Karpas-422 (cell line): ENCODE measurements around the gene CDKL2. TPM values are rescaled to one million over a fixed set of nuclear protein-coding genes. Genes with fewer than 3 reads are reported as not detected.

Source experiments
- DNase-seq: peaks from one replicate; pipeline ENCODE4 v3.0.0-alpha.2; 2015
- H2AFZ ChIP-seq: fragments of 200-600 bp; sonication (generic); 2 replicates; pipeline ENCODE4 v1.6.1; 2014; ENCODE audit warnings: antibody characterized with exemption, low read length, mixed read lengths
- H3K27ac ChIP-seq: fragments of 200-600 bp; sonication (generic); 2 replicates; pipeline ENCODE4 v1.5.1; 2014; ENCODE audit warnings: mild to moderate bottlenecking, low read length, moderate library complexity
- H3K27me3 ChIP-seq: fragments of 200-600 bp; sonication (generic); 2 replicates; pipeline ENCODE4 v1.6.1; 2014; ENCODE audit warnings: low read length, mixed read lengths
- H3K36me3 ChIP-seq: fragments of 200-600 bp; sonication (generic); 2 replicates; pipeline ENCODE4 v1.6.1; 2014; ENCODE audit warnings: low read length, mixed read lengths; ENCODE audit not compliant: insufficient read depth
- H3K4me1 ChIP-seq: fragments of 200-600 bp; sonication (generic); 2 replicates; pipeline ENCODE4 v1.6.1; 2014; ENCODE audit warnings: mild to moderate bottlenecking, low read length, mixed read lengths
- H3K4me2 ChIP-seq: fragments of 200-600 bp; sonication (generic); 2 replicates; pipeline ENCODE4 v1.6.1; 2014; ENCODE audit warnings: low read length, low read depth, mild to moderate bottlenecking; ENCODE audit not compliant: poor library complexity, severe bottlenecking
- H3K4me3 ChIP-seq: fragments of 200-600 bp; sonication (generic); 2 replicates; pipeline ENCODE4 v1.5.1; 2014; ENCODE audit warnings: mild to moderate bottlenecking, antibody characterized with exemption, low read length, mixed read lengths
- H3K79me2 ChIP-seq: fragments of 200-600 bp; sonication (generic); 2 replicates; pipeline ENCODE4 v1.6.1; 2014; ENCODE audit warnings: mild to moderate bottlenecking, low read length, mixed read lengths
- H3K9ac ChIP-seq: fragments of 200-600 bp; sonication (generic); 2 replicates; pipeline ENCODE4 v1.6.0; 2014; ENCODE audit warnings: low read length
- H3K9me2 ChIP-seq: fragments of 200-600 bp; sonication (generic), shearing (Covaris generic); replicated peaks from 2 replicates; pipeline ENCODE4 v1.6.0; 2014; ENCODE audit warnings: mild to moderate bottlenecking, low read length, moderate library complexity; ENCODE audit not compliant: insufficient read depth
- H3K9me3 ChIP-seq: fragments of 300-700, 200-600 bp; sonication (generic); 2 replicates; pipeline ENCODE4 v1.6.1; 2014; ENCODE audit warnings: low read length, mixed read lengths
- H4K20me1 ChIP-seq: fragments of 200-600 bp; sonication (generic); 2 replicates; pipeline ENCODE4 v1.6.1; 2014; ENCODE audit warnings: mild to moderate bottlenecking, antibody characterized with exemption, low read length, low read depth; ENCODE audit not compliant: insufficient read depth
- total RNA-seq: library from RNA; depleted of rRNA; stranded (reverse); fragments of >200 nt; shearing (Covaris generic); gene quantifications from 2 replicates; pipeline ENCODE4 v1.2.3, GENCODE V29; 2014; ENCODE audit warnings: low replicate concordance

CDKL2 gene
- total RNA-seq, 1 experiment from 2014 or later, result 0.11 TPM

- H3K9me3 ChIP-seq, result no peaks in the 10 kb centered on the region
- no peak for DNase-seq
- H4K20me1 ChIP-seq, result no peaks in the 10 kb centered on the region
- H3K79me2 ChIP-seq, result no peaks in the 10 kb centered on the region
- no peaks in the 10 kb centered on the region for H3K4me1 ChIP-seq
- H3K9ac ChIP-seq, result no peak overlapping the region
- H2AFZ ChIP-seq, result no peak overlapping the region
- no peaks in the 10 kb centered on the region for H3K36me3 ChIP-seq
- no peaks in the 10 kb centered on the region for H3K9me2 ChIP-seq
- no peak overlapping the region for H3K4me2 ChIP-seq
- H3K27ac ChIP-seq, result no peak overlapping the region
- no peaks in the 10 kb centered on the region for H3K27me3 ChIP-seq
- no peak overlapping the region for H3K4me3 ChIP-seq
Observed at GRCh38 chr4:75564023-75564422, 66.3 kb downstream of the CDKL2 start.

GRCh38 chr4:75561789-75562188 is 68.5 kb downstream of the CDKL2 start:
- H2AFZ ChIP-seq, result no peak overlapping the region
- no peak overlapping the region for H3K27ac ChIP-seq
- no peaks in the 10 kb centered on the region for H4K20me1 ChIP-seq
- H3K27me3 ChIP-seq, result no peaks in the 10 kb centered on the region
- H3K79me2 ChIP-seq, result no peaks in the 10 kb centered on the region
- no peaks in the 10 kb centered on the region for H3K9me3 ChIP-seq
- no peaks in the 10 kb centered on the region for H3K4me1 ChIP-seq
- H3K4me3 ChIP-seq, result no peak overlapping the region
- no peaks in the 10 kb centered on the region for H3K36me3 ChIP-seq
- DNase-seq, result no peak
- H3K9ac ChIP-seq, result no peak overlapping the region
- H3K9me2 ChIP-seq, result no peaks in the 10 kb centered on the region
- H3K4me2 ChIP-seq, result no peak overlapping the region

GRCh38 chr4:75557696-75558095 is 72.6 kb downstream of the CDKL2 start:
- no peak overlapping the region for H2AFZ ChIP-seq
- no peaks in the 10 kb centered on the region for H3K9me3 ChIP-seq

GRCh38 chr4:75555294-75556164 is 74.8 kb downstream of the CDKL2 start, which contains the start of gene ODAPH:
ODAPH (plus strand) TSS chr4:75556066; CDS start chr4:75556083, 17 bp downstream.
- no peak within 1 kb of the TSS for H3K27ac ChIP-seq
- H4K20me1 ChIP-seq, result no peaks in the 10 kb centered on the region
- no peaks in the 10 kb centered on the region for H3K9me3 ChIP-seq
- H3K79me2 ChIP-seq, result no peaks in the 10 kb centered on the region
- H3K9me2 ChIP-seq, result no peaks in the 10 kb centered on the region
- peak within 1 kb of the TSS; percentile 15; the same call in 1 of the 2 replicates for H3K4me3 ChIP-seq
- peak within 1 kb of the TSS; percentile 24; the same call in 1 of the 2 replicates for H3K9ac ChIP-seq
- H3K4me1 ChIP-seq, result peaks cover 14% of the 10 kb centered on the region
- no peaks in the 10 kb centered on the region for H3K36me3 ChIP-seq
- H3K27me3 ChIP-seq, result no peaks in the 10 kb centered on the region
- DNase-seq, result peak; percentile 75
- peak within 1 kb of the TSS; percentile 36; the same call in 1 of the 2 replicates for H2AFZ ChIP-seq
- peak within 1 kb of the TSS; percentile 53 for H3K4me2 ChIP-seq

More at GRCh38 chr4:75557696-75558095, 72.6 kb downstream of the CDKL2 start:
- H3K79me2 ChIP-seq, result no peaks in the 10 kb centered on the region
- no peaks in the 10 kb centered on the region for H3K9me2 ChIP-seq
- H4K20me1 ChIP-seq, result no peaks in the 10 kb centered on the region
- H3K36me3 ChIP-seq, result no peaks in the 10 kb centered on the region
- no peaks in the 10 kb centered on the region for H3K27me3 ChIP-seq
- H3K9ac ChIP-seq, result no peak overlapping the region
- DNase-seq, result no peak
- H3K4me2 ChIP-seq, result no peak overlapping the region
- no peak overlapping the region for H3K4me3 ChIP-seq
- peaks cover 14% of the 10 kb centered on the region for H3K4me1 ChIP-seq
- no peak overlapping the region for H3K27ac ChIP-seq

GRCh38 chr4:75552452-75552851 is 77.9 kb downstream of the CDKL2 start:
- no peak overlapping the region for H3K27ac ChIP-seq

GRCh38 chr4:75549019-75549418 is 81.3 kb downstream of the CDKL2 start:
- H2AFZ ChIP-seq, result no peak overlapping the region
- no peaks in the 10 kb centered on the region for H3K9me3 ChIP-seq
- DNase-seq, result no peak
- H3K36me3 ChIP-seq, result no peaks in the 10 kb centered on the region
- H3K4me2 ChIP-seq, result no peak overlapping the region
- H3K9me2 ChIP-seq, result no peaks in the 10 kb centered on the region
- no peaks in the 10 kb centered on the region for H3K4me1 ChIP-seq
- no peaks in the 10 kb centered on the region for H4K20me1 ChIP-seq
- no peaks in the 10 kb centered on the region for H3K79me2 ChIP-seq
- H3K27me3 ChIP-seq, result no peaks in the 10 kb centered on the region
- H3K27ac ChIP-seq, result no peak overlapping the region
- H3K9ac ChIP-seq, result no peak overlapping the region
- no peak overlapping the region for H3K4me3 ChIP-seq

More at GRCh38 chr4:75552452-75552851, 77.9 kb downstream of the CDKL2 start:
- Histone ChIP-seq H3K9me2 (no peaks in the 10 kb centered on the region), H3K79me2 (no peaks in the 10 kb centered on the region), H3K36me3 (no peaks in the 10 kb centered on the region), H4K20me1 (no peaks in the 10 kb centered on the region), H3K9ac (no peak overlapping the region), H2AFZ (no peak overlapping the region), H3K4me1 (peaks cover 14% of the 10 kb centered on the region), H3K4me3 (no peak overlapping the region), H3K9me3 (no peaks in the 10 kb centered on the region), H3K4me2 (no peak overlapping the region), H3K27me3 (no peaks in the 10 kb centered on the region)
- DNase-seq, result no peak

GRCh38 chr4:75547647-75548387 is 82.5 kb downstream of the CDKL2 start:
- Histone ChIP-seq H3K4me1 (no peaks in the 10 kb centered on the region), H3K9ac (no peak overlapping the region), H4K20me1 (no peaks in the 10 kb centered on the region), H3K79me2 (no peaks in the 10 kb centered on the region), H3K9me2 (no peaks in the 10 kb centered on the region), H3K27ac (no peak overlapping the region), H3K36me3 (no peaks in the 10 kb centered on the region), H3K27me3 (no peaks in the 10 kb centered on the region), H3K4me3 (no peak overlapping the region), H3K9me3 (no peaks in the 10 kb centered on the region), H2AFZ (no peak overlapping the region), H3K4me2 (no peak overlapping the region)
- DNase-seq, result no peak

GRCh38 chr4:75545526-75545925 is 84.8 kb downstream of the CDKL2 start:
- Histone ChIP-seq H3K4me1 (no peaks in the 10 kb centered on the region), H3K36me3 (no peaks in the 10 kb centered on the region), H3K4me3 (no peak overlapping the region), H3K79me2 (no peaks in the 10 kb centered on the region), H3K9me3 (no peaks in the 10 kb centered on the region), H2AFZ (no peak overlapping the region), H3K27me3 (no peaks in the 10 kb centered on the region), H3K9ac (no peak overlapping the region), H3K4me2 (no peak overlapping the region), H4K20me1 (no peaks in the 10 kb centered on the region), H3K9me2 (no peaks in the 10 kb centered on the region), H3K27ac (no peak overlapping the region)
- DNase-seq, result no peak
